Thoracic aorta (tissue), 2 donors: ENCODE results near the gene GNAZ. TPM values are rescaled to one million over a fixed set of nuclear protein-coding genes. Genes with fewer than 3 reads are reported as not detected.
"Not testable (repeated sequence)": the region's sequence is repeated elsewhere in the genome, so short reads cannot be mapped to it uniquely, and the experiment has no call there.

Experiments
- ATAC-seq: fragments of 150-250 bp; one replicate; pipeline ENCODE4 v1.8.0; 2017; ENCODE audit warnings: low read depth; ENCODE audit not compliant: insufficient number of reproducible peaks, low FRiP score
- DNase-seq: peaks from one replicate; pipeline ENCODE4 v3.0.0-alpha.2; 2020; ENCODE audit warnings: low spot score
- H3K27ac ChIP-seq, 2 donors: fragments of 200-600 bp; sonication (generic); 1 replicate in 1 of 2; 2 replicates in 1 of 2; pipeline ENCODE4 v1.5.1; 2016; ENCODE audit warnings: mild to moderate bottlenecking in 2 of 2, moderate library complexity in 2 of 2
- H3K27me3 ChIP-seq: fragments of 200-600 bp; sonication (generic); replicated peaks from 2 replicates; pipeline ENCODE4 v1.6.0; 2016; ENCODE audit warnings: mild to moderate bottlenecking; ENCODE audit not compliant: insufficient read depth
- H3K36me3 ChIP-seq: fragments of 200-600 bp; sonication (generic); one replicate; pipeline ENCODE4 v1.5.1; 2016
- H3K4me1 ChIP-seq, 2 donors: fragments of 200-600 bp; sonication (generic); 1 replicate in 1 of 2; 2 replicates in 1 of 2; pipeline versions ENCODE4 v1.5.1 to v1.6.0; 2016; ENCODE audit warnings: low read depth in 2 of 2, mild to moderate bottlenecking in 1 of 2; ENCODE audit not compliant: control insufficient read depth in 1 of 2
- H3K4me3 ChIP-seq: fragments of 200-600 bp; sonication (generic); 2 replicates; pipeline ENCODE4 v1.5.1; 2016; ENCODE audit warnings: mild to moderate bottlenecking
- H3K9me3 ChIP-seq: fragments of 200-600 bp; sonication (generic); 2 replicates; pipeline ENCODE4 v1.5.1; 2016
- CTCF ChIP-seq: fragments of 200-600 bp; sonication (generic); IDR thresholded peaks from one replicate; pipeline ENCODE4 v1.5.1; 2019; ENCODE audit warnings: antibody characterized with exemption
- total RNA-seq, 2 donors: library from RNA; depleted of rRNA; stranded (reverse); fragments of >200 nt; gene quantifications; one replicate each; pipeline versions ENCODE4 v1.1.0 to v1.2.3, GENCODE V29; 2016

GNAZ gene
- total RNA-seq, 2 donors from 2014 or later = 3.9 to 5.4 TPM

- ATAC-seq = no peak
- H3K9me3 ChIP-seq = no peaks in the 10 kb centered on the region
- no peak overlapping the region for H3K4me3 ChIP-seq
- H3K4me1 ChIP-seq = peaks cover 0 to 7% of the 10 kb centered on the region in 2 donors
- no peaks in the 10 kb centered on the region for H3K36me3 ChIP-seq
- no peaks in the 10 kb centered on the region for H3K27me3 ChIP-seq
- TF ChIP-seq CTCF = no peak
- H3K27ac ChIP-seq = no peak overlapping the region
- DNase-seq = no peak
Observed at GRCh38 chr22:23131931-23132330, 61.6 kb downstream of the GNAZ start.

GRCh38 chr22:23132376-23133091 is 62.2 kb downstream of the GNAZ start:
- ATAC-seq (no peak), DNase-seq (no peak)
- H3K27me3 ChIP-seq = no peaks in the 10 kb centered on the region
- H3K9me3 ChIP-seq = no peaks in the 10 kb centered on the region
- no peak for TF ChIP-seq CTCF
- no peaks in the 10 kb centered on the region for H3K36me3 ChIP-seq
- H3K4me1 ChIP-seq = peaks cover 0 to 7% of the 10 kb centered on the region in 2 donors
- no peak overlapping the region for H3K4me3 ChIP-seq
- H3K27ac ChIP-seq = no peak overlapping the region

GRCh38 chr22:23133922-23134321 is 63.6 kb downstream of the GNAZ start:
- no peaks in the 10 kb centered on the region for H3K27me3 ChIP-seq
- ATAC-seq (no peak), DNase-seq (no peak)
- no peaks in the 10 kb centered on the region for H3K36me3 ChIP-seq
- TF ChIP-seq CTCF = no peak
- peaks cover 0 to 4% of the 10 kb centered on the region in 2 donors for H3K4me1 ChIP-seq
- no peak overlapping the region for H3K4me3 ChIP-seq
- no peaks in the 10 kb centered on the region for H3K9me3 ChIP-seq
- no peak overlapping the region for H3K27ac ChIP-seq

GRCh38 chr22:23136991-23137390 is 66.7 kb downstream of the GNAZ start:
- not testable (repeated sequence) for DNase-seq, H3K4me1 ChIP-seq, H3K27me3 ChIP-seq, ATAC-seq, H3K27ac ChIP-seq, H3K9me3 ChIP-seq, H3K36me3 ChIP-seq, H3K4me3 ChIP-seq

GRCh38 chr22:23137468-23137867 is 67.1 kb downstream of the GNAZ start:
- no peak overlapping the region for H3K27ac ChIP-seq
- no peaks in the 10 kb centered on the region for H3K9me3 ChIP-seq
- peaks cover 8 to 12% of the 10 kb centered on the region in 2 donors for H3K4me1 ChIP-seq
- H3K4me3 ChIP-seq = no peak overlapping the region
- no peaks in the 10 kb centered on the region for H3K27me3 ChIP-seq
- no peak for TF ChIP-seq CTCF
- no peaks in the 10 kb centered on the region for H3K36me3 ChIP-seq
- DNase-seq = no peak
- ATAC-seq = no peak
